H1 (cell line): Measurements from ENCODE around the gene ICE1. TPM values are rescaled to one million over a fixed set of nuclear protein-coding genes. Genes with fewer than 3 reads are reported as not detected.

ENCODE experiments used
- CHD7 ChIP-seq: fragments of 300-600 bp; sonication (generic); IDR thresholded peaks from 2 replicates; pipeline ENCODE4 v1.7.1; 2012; ENCODE audit warnings: low read length, moderate library complexity, mild to moderate bottlenecking, inconsistent platforms; ENCODE audit not compliant: insufficient replicate concordance
- CREB1 ChIP-seq: IDR thresholded peaks from 2 replicates; pipeline ENCODE4 v1.6.1; 2012; ENCODE audit warnings: inconsistent platforms
- CTCF ChIP-seq, 3 experiments: IDR thresholded peaks; 1 replicate in 2 of 3; 2 replicates in 1 of 3; pipeline versions ENCODE4 v1.5.1 to v1.6.1; 2011; ENCODE audit warnings: low read length in 3 of 3, mild to moderate bottlenecking in 3 of 3, inconsistent platforms in 2 of 3, low read depth in 1 of 3, moderate library complexity in 1 of 3; ENCODE audit not compliant: insufficient read depth in 1 of 3; ENCODE audit errors: control extremely low read depth in 1 of 3
- GABPA ChIP-seq: IDR thresholded peaks from 2 replicates; pipeline ENCODE4 v1.6.1; 2011; ENCODE audit warnings: mild to moderate bottlenecking, low read length, moderate library complexity, borderline replicate concordance; ENCODE audit not compliant: insufficient read depth
- KDM1A ChIP-seq: fragments of 200-600, 300-600 bp; sonication (generic); IDR thresholded peaks from 2 replicates; pipeline ENCODE4 v1.7.1; 2016; ENCODE audit warnings: mild to moderate bottlenecking, low read length, borderline replicate concordance
- NRF1 ChIP-seq: IDR thresholded peaks from 2 replicates; pipeline ENCODE4 v1.6.1; 2011; ENCODE audit warnings: mild to moderate bottlenecking, low read depth, low read length, improper control_type of control experiment
- TCF12 ChIP-seq: IDR thresholded peaks from 2 replicates; pipeline ENCODE4 v1.6.1; 2011; ENCODE audit warnings: low read depth, mild to moderate bottlenecking, low read length
- polyA plus RNA-seq, 7 experiments: library from polyadenylated mRNA; depleted of rRNA in 3 of 7; stranded (reverse) in 5 of 7; unstranded in 2 of 7; fragments of >200 nt in 5 of 7; fragments of 200-250 nt in 2 of 7; gene quantifications; 1 replicate in 5 of 7; 2 replicates in 1 of 7; 4 replicates in 1 of 7; pipeline versions ENCODE4 v1.2.1 to v1.2.3, GENCODE V29; 2011 to 2013; ENCODE audit warnings: missing spikeins in 2 of 7, mixed read lengths in 2 of 7
- total RNA-seq: library from RNA; stranded (reverse); fragmentation: NEBNext Ultra II Directional; extraction: Animal tissue kit (Norgen Biotek cat#: 25700); gene quantifications from 2 replicates; pipeline ENCODE4 v1.2.1, GENCODE V29; 2021

Gene ICE1
- total and polyA plus RNA-seq, 2 of the 8 experiments (the other 6 are each of a cell fraction or from before 2014, with no cell fraction given) = 11.8 to 53.9 TPM

- no peak for TF ChIP-seq CHD7
- no peak for TF ChIP-seq NRF1
- 0 out of 4 replicates have a peak, but pooled peaks of 1 of the 3 experiments have one; percentile 12 for TF ChIP-seq CTCF (IDR thresholded peaks at IDR 0.05; ENCODE audit: control extremely low read depth in 1 of 3, insufficient read depth in 1 of 3, low read depth in 1 of 3, low read length in 3 of 3)
- no peak for TF ChIP-seq TCF12
- TF ChIP-seq GABPA = no peak
- no peak for TF ChIP-seq KDM1A
- TF ChIP-seq CREB1 = peak; percentile 98
Measured at GRCh38 chr5:5421961-5422818, at the start of gene ICE1 (continued).
